Activated naive CD4-positive, alpha-beta T cell treated with anti-CD3 and anti-CD28 coated beads, Interleukin-2, amount 50 U/mL, for 24 hours (primary cell): ENCODE measurements around the gene CASP14.
"Not testable (repeated sequence)": the region's sequence is repeated elsewhere in the genome, so short reads cannot be mapped to it uniquely, and the experiment has no call there.

Experiments used
- H3K27ac Mint-ChIP-seq: one replicate; pipeline ENCODE4 v1.8.0; 2021; ENCODE audit warnings: mild to moderate bottlenecking, mixed read lengths
- H3K27me3 Mint-ChIP-seq: one replicate; pipeline ENCODE4 v1.8.0; 2021; ENCODE audit warnings: mixed read lengths
- H3K36me3 Mint-ChIP-seq: one replicate; pipeline ENCODE4 v1.8.0; 2021; ENCODE audit warnings: mixed read lengths
- H3K4me1 Mint-ChIP-seq: one replicate; pipeline ENCODE4 v1.8.0; 2021; ENCODE audit warnings: mixed read lengths
- H3K4me3 Mint-ChIP-seq: one replicate; pipeline ENCODE4 v1.8.0; 2021; ENCODE audit warnings: mild to moderate bottlenecking, mixed read lengths
- H3K9me3 Mint-ChIP-seq: one replicate; pipeline ENCODE4 v1.8.0; 2021; ENCODE audit warnings: mixed read lengths

CASP14 gene

DNA sequence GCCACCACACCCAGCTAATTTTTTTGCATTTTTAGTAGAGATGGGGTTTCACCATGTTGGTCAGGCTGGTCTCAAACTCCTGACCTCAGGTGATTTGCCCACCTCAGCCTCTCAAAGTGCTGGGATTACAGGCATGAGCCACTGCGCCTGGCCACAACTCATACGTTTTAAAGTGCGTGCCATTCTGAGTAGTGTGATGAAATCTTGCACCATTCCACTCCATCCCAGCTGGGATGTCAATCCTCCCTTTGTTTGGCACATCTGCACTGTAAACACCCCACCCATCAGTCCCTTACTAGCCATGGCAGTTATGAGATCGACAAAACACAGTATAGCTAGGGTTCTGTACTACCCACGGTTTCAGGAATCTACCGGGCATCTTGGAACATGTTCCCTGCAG lies 48.7 kb downstream of the CASP14 start:
- not testable (repeated sequence) for H3K4me3 Mint-ChIP-seq

DNA sequence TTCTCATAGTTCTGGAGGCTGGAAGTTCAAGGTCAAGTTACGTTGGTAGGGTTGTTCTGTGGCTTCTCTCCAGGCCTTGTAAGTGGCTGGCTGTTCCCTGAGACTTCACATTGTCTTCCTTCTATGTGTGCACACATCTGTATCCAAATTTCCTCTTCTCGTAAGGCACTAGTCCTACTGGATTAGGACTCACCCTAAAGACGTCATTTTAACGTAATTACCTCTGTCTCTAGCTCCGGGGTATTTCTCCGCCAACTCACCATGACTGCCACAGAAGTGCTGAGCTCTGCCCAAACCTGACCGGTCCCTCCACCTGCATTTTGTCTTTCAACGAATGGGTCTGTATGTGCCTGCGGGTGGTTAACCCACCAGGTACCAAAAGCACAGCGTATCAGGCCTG lies 49.2 kb downstream of the CASP14 start:
- no peak overlapping the region for H3K27ac Mint-ChIP-seq
- peaks cover 1% of the 10 kb centered on the region for H3K36me3 Mint-ChIP-seq
- H3K9me3 Mint-ChIP-seq, result no peaks in the 10 kb centered on the region

More for the DNA sequence above, 48.7 kb downstream of the CASP14 start:
- not testable (repeated sequence) for H3K27ac Mint-ChIP-seq, H3K9me3 Mint-ChIP-seq, H3K4me1 Mint-ChIP-seq, H3K27me3 Mint-ChIP-seq, H3K36me3 Mint-ChIP-seq

DNA sequence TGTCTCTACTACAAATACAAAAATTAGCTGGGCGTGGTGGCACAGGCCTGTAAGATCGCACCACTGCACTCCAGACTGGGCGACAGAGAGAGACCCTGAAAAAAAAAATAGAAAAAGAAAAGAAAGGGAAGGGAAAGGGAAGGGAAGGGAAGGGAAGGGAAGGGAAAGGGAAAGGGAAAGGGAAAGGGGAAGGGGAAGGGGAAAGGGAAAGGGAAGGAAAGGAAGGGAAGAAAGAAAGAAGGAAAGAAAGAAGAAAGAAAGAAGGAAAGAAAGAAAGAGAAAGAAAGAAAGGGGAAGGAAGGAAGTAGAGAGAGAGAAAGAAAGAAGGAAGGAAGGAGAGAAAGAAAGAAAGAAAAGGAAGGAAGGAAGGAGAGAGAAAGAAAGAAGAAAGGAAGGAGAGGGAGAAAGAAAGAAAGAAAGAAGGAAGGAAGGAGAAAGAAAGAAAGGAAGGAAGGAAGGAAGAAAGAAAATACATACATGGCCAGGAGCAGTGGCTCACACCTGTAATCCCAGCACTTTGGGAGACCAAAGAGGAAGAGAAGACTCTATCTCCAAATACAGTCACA lies 49.8 kb downstream of the CASP14 start:
- no peaks in the 10 kb centered on the region for H3K27me3 Mint-ChIP-seq
- peaks cover 3% of the 10 kb centered on the region for H3K36me3 Mint-ChIP-seq
- H3K4me1 Mint-ChIP-seq, result no peaks in the 10 kb centered on the region
- H3K9me3 Mint-ChIP-seq, result no peaks in the 10 kb centered on the region
- H3K4me3 Mint-ChIP-seq, result no peak overlapping the region
- no peak overlapping the region for H3K27ac Mint-ChIP-seq

More for the DNA sequence above, 49.2 kb downstream of the CASP14 start:
- no peak overlapping the region for H3K4me3 Mint-ChIP-seq
- no peaks in the 10 kb centered on the region for H3K4me1 Mint-ChIP-seq
- no peaks in the 10 kb centered on the region for H3K27me3 Mint-ChIP-seq

- Mint-ChIP-seq H3K27ac (no peak overlapping the region), H3K27me3 (peaks cover 5% of the 10 kb centered on the region), H3K9me3 (no peaks in the 10 kb centered on the region), H3K36me3 (peaks cover 8% of the 10 kb centered on the region), H3K4me1 (peaks cover 6% of the 10 kb centered on the region), H3K4me3 (no peak overlapping the region)
These were observed 52.3 kb downstream of the CASP14 start for GRCh38 chr19:15101479-15102082.

DNA sequence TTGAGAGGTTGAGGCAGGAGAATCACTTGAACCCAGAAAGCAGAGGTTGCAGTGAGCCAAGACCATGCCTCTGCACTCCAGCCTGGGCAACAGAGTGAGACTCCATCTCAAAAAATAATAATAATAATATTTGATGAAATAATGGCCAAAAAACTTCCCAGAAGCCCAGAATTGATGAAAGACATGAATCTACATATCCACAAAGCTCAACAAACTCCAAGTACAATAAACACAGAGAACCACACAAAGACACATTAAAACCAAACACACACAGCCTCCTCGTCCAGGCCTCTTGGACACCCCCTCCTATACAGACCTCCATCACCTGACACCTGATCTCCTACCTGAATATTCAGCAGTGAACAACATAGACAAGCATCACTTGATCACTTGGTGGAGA lies 54.7 kb downstream of the CASP14 start:
- Mint-ChIP-seq H3K4me1 (peaks cover 20% of the 10 kb centered on the region), H3K27ac (no peak overlapping the region), H3K4me3 (no peak overlapping the region), H3K9me3 (no peaks in the 10 kb centered on the region), H3K27me3 (peaks cover 11% of the 10 kb centered on the region), H3K36me3 (peaks cover 8% of the 10 kb centered on the region)

GRCh38 chr19:15104411-15104810 lies 55.1 kb downstream of the CASP14 start:
- H3K4me1 Mint-ChIP-seq, result peaks cover 20% of the 10 kb centered on the region
- no peak overlapping the region for H3K4me3 Mint-ChIP-seq
- no peak overlapping the region for H3K27ac Mint-ChIP-seq
- H3K36me3 Mint-ChIP-seq, result peaks cover 8% of the 10 kb centered on the region
- peaks cover 11% of the 10 kb centered on the region for H3K27me3 Mint-ChIP-seq
- no peaks in the 10 kb centered on the region for H3K9me3 Mint-ChIP-seq

GRCh38 chr19:15105044-15105443 lies 55.8 kb downstream of the CASP14 start:
- H3K36me3 Mint-ChIP-seq, result peaks cover 8% of the 10 kb centered on the region
- peaks cover 20% of the 10 kb centered on the region for H3K4me1 Mint-ChIP-seq
- peaks cover 11% of the 10 kb centered on the region for H3K27me3 Mint-ChIP-seq
- H3K9me3 Mint-ChIP-seq, result no peaks in the 10 kb centered on the region
- H3K27ac Mint-ChIP-seq, result no peak overlapping the region
- no peak overlapping the region for H3K4me3 Mint-ChIP-seq

DNA sequence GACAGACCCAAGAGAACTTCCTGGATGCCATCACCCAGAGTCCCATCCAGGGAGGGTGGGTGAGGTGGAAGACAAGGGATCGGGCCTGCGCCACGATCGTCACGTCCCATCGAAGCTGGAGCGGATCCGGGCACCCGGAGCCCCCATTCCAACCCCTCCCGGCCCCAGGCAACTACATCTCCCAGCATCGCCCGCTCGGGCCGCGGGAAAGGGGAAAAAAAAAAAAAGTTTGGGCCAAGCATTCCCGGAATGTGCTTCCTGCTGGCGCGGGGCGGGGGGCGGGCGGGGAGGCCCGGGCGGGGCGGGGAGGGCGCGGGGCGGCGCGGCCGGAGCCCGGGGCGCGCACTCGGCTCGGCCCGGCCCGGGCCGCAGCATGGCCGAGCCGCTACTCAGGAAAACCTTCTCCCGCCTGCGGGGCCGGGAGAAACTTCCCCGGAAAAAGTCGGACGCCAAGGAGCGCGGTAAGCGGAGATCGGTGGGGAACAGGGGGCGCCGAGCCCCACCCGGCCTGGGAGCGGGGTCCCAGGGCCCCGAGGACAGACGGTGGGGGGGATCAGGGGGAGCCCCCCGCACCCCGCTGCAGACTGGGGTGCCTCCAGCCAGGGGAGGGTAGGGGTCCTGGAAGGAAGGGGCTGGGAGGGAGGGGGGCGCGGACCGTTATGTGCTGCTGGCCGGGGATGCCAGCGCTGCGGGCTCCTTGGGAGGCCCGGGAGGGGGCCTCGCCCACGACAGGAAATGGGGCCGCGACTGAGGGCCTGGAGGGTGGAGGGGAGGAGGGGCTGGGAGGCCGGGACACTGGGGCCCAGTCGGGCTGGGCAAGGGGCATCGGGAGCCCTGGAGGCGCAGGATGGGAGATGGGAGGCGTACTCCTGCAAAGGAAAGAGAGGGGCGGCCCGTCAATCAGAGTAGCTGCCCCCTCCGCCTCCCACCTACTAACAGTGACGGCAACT lies 58.1 kb downstream of the CASP14 start, which contains the start of gene SYDE1:
Gene SYDE1, plus strand, starts transcription at position 341 of the 950 bp plus-strand sequence. Its CDS starts 33 bp downstream, at position 374.
- peak within 1 kb of the TSS; percentile 23 for H3K27ac Mint-ChIP-seq

More for the DNA sequence above, 58.1 kb downstream of the CASP14 start, which contains the start of gene SYDE1:
- H3K36me3 Mint-ChIP-seq, result peaks cover 8% of the 10 kb centered on the region
- H3K27me3 Mint-ChIP-seq, result peaks cover 11% of the 10 kb centered on the region
- H3K9me3 Mint-ChIP-seq, result no peaks in the 10 kb centered on the region
- peak within 1 kb of the TSS; percentile 87 for H3K4me3 Mint-ChIP-seq
- H3K4me1 Mint-ChIP-seq, result peaks cover 20% of the 10 kb centered on the region
